PC-3 (cell line): Measurements from ENCODE around the gene MIPOL1. TPM values are rescaled to one million over a fixed set of nuclear protein-coding genes. Genes with fewer than 3 reads are reported as not detected.

Source experiments
- ATAC-seq: fragments of 200-7000 bp; cut with Tn5 transposase; 2 replicates; pipeline ENCODE4 v1.9.1; 2020; ENCODE audit warnings: mild to moderate bottlenecking, moderate library complexity
- BruUV-seq: library from RNA; stranded (reverse); fragments of 400-500 nt; replicated peaks from 2 replicates; lab custom pipeline; 2021; lab: Mats Ljungman, UMichigan
- CTCF ChIA-PET: fragments of 300-600 bp; sonication (Branson Sonifier 250); formaldehyde crosslinking; loops from one replicate; lab custom pipeline; 2022; ENCODE audit warnings: antibody characterized with exemption; lab: Charles Lee
- POLR2A ChIA-PET: fragments of 300-600 bp; sonication (Branson Sonifier 250); formaldehyde crosslinking; loops from one replicate; lab custom pipeline; 2022; ENCODE audit warnings: antibody characterized with exemption; ENCODE audit not compliant: unreplicated experiment; lab: Charles Lee
- DNase-seq: peaks from one replicate; pipeline ENCODE4 v3.0.0-alpha.2; 2015
- H2AFZ ChIP-seq: fragments of 300-600 bp; sonication (generic); 2 replicates; pipeline ENCODE4 v1.6.0; 2016; ENCODE audit warnings: antibody characterized with exemption, low read length
- H3F3A ChIP-seq: fragments of 300-600 bp; sonication (generic); one replicate; pipeline ENCODE4 v1.6.0; 2017; ENCODE audit warnings: antibody characterized with exemption, low read length, control low read depth, mild to moderate bottlenecking; ENCODE audit not compliant: unreplicated experiment
- H3K27ac ChIP-seq: fragments of 300-600 bp; sonication (generic); 2 replicates; pipeline ENCODE4 v1.5.1; 2016; ENCODE audit warnings: mild to moderate bottlenecking, low read length
- H3K27me3 ChIP-seq: fragments of 300-600 bp; sonication (generic); 2 replicates; pipeline ENCODE4 v1.6.1; 2016; ENCODE audit warnings: low read length, mixed read lengths
- H3K36me3 ChIP-seq: fragments of 300-600 bp; sonication (generic); 2 replicates; pipeline ENCODE4 v1.6.1; 2016; ENCODE audit warnings: low read depth, mixed run types, low read length, mixed read lengths
- H3K4me1 ChIP-seq: fragments of 300-600 bp; sonication (generic); 2 replicates; pipeline ENCODE4 v1.5.1; 2016; ENCODE audit warnings: low read length; ENCODE audit not compliant: insufficient read depth
- H3K4me2 ChIP-seq: fragments of 300-600 bp; sonication (generic); 2 replicates; pipeline ENCODE4 v1.6.0; 2016; ENCODE audit warnings: low read length
- H3K4me3 ChIP-seq: fragments of 300-600 bp; sonication (generic); 2 replicates; pipeline ENCODE4 v1.5.1; 2016; ENCODE audit warnings: mild to moderate bottlenecking, low read length, mixed read lengths
- H3K79me2 ChIP-seq: fragments of 300-600 bp; sonication (generic); 2 replicates; pipeline ENCODE4 v1.6.1; 2017; ENCODE audit warnings: low read length, mixed read lengths
- H3K9ac ChIP-seq: fragments of 300-600 bp; sonication (generic); 2 replicates; pipeline ENCODE4 v1.6.0; 2016; ENCODE audit warnings: mild to moderate bottlenecking, low read length
- H3K9me2 ChIP-seq: fragments of 300-600 bp; sonication (generic); replicated peaks from 2 replicates; pipeline ENCODE4 v1.6.1; 2016; ENCODE audit warnings: mixed run types, low read length, mixed read lengths
- H3K9me3 ChIP-seq: fragments of 300-600 bp; sonication (generic); 2 replicates; pipeline ENCODE4 v1.6.1; 2016; ENCODE audit warnings: low read length, mixed read lengths
- H4K20me1 ChIP-seq: fragments of 300-600 bp; sonication (generic); 2 replicates; pipeline ENCODE4 v1.6.1; 2016; ENCODE audit warnings: low read length, mixed read lengths
- EZH2 ChIP-seq: fragments of 300-600 bp; sonication (generic); IDR thresholded peaks from one replicate; pipeline ENCODE4 v1.6.1; 2017; ENCODE audit warnings: antibody characterized with exemption, mild to moderate bottlenecking, low read length; ENCODE audit not compliant: unreplicated experiment
- EZH2phosphoT487 ChIP-seq: fragments of 300-600 bp; sonication (generic); IDR thresholded peaks from 2 replicates; pipeline ENCODE4 v1.6.1; 2018; ENCODE audit warnings: mild to moderate bottlenecking, antibody characterized with exemption, low read length, borderline replicate concordance
- intact Hi-C: fragments of 100-400 bp; cut with micrococcal nuclease; formaldehyde crosslinking; loops from 2 replicates; pipeline ENCODE4 v1.9.0; 2023
- total RNA-seq: library from RNA; depleted of rRNA; stranded (reverse); fragments of >200 nt; gene quantifications from 2 replicates; pipeline ENCODE4 v1.2.3, GENCODE V29; 2014
- TF ChIP-seq, protein P1 (sequence below): fragments of 300-600 bp; sonication (generic); conservative IDR thresholded peaks from 2 replicates; pipeline ENCODE4 v1.5.1; 2017; ENCODE audit warnings: antibody characterized with exemption, low read depth, mild to moderate bottlenecking, low read length

The MIPOL1 gene
- total RNA-seq, 1 experiment from 2014 or later: 22.5 TPM

DNA sequence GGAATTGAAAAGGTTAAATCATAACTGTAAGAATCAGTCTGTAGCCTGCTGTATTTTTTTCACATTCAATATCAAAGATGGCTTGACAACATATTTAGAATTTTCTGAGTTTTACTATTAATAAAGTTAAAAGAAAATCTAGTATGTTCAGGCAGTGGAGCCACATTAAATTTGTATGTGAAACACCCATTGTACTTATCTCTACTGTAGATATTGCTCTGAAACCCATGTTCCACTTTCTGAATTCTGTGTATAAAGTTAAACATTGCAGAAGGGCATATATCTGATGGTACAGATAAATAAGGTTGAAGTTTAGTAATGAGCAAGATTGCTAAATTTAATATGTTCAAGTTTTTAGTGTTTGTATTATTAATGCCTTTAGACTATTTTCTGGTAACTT lies 224.6 kb downstream of the MIPOL1 start:
- H3K79me2 ChIP-seq: no peaks in the 10 kb centered on the region
- no peaks in the 10 kb centered on the region for H3K36me3 ChIP-seq
- H3K9ac ChIP-seq: peak overlapping the region; percentile 7; the same call in 1 of the 2 replicates
- DNase-seq (no peak), ATAC-seq (no peak)
- ChIA-PET POLR2A (no interaction called here), CTCF (no interaction called here)
- H3K4me2 ChIP-seq: peak overlapping the region; percentile 79
- H3K9me3 ChIP-seq: no peaks in the 10 kb centered on the region
- no peaks in the 10 kb centered on the region for H3K27me3 ChIP-seq
- H3K27ac ChIP-seq: no peak overlapping the region
- H3K4me3 ChIP-seq: peak overlapping the region; percentile 59
- H3K4me1 ChIP-seq: peaks cover 8% of the 10 kb centered on the region; the same call in 1 of the 2 replicates
- H2AFZ ChIP-seq: peak overlapping the region; percentile 12; the same call in 1 of the 2 replicates
- H4K20me1 ChIP-seq: no peaks in the 10 kb centered on the region
- intact Hi-C loops: loop anchor here (5.0 kb wide), 1 partner anchor 145 kb away; no protein-coding TSS in a partner anchor
- no peaks in the 10 kb centered on the region for H3F3A ChIP-seq
- H3K9me2 ChIP-seq: no peaks in the 10 kb centered on the region
- TF ChIP-seq EZH2phosphoT487: no peak
- TF ChIP-seq EZH2: no peak
- TF ChIP-seq, protein P1, sequence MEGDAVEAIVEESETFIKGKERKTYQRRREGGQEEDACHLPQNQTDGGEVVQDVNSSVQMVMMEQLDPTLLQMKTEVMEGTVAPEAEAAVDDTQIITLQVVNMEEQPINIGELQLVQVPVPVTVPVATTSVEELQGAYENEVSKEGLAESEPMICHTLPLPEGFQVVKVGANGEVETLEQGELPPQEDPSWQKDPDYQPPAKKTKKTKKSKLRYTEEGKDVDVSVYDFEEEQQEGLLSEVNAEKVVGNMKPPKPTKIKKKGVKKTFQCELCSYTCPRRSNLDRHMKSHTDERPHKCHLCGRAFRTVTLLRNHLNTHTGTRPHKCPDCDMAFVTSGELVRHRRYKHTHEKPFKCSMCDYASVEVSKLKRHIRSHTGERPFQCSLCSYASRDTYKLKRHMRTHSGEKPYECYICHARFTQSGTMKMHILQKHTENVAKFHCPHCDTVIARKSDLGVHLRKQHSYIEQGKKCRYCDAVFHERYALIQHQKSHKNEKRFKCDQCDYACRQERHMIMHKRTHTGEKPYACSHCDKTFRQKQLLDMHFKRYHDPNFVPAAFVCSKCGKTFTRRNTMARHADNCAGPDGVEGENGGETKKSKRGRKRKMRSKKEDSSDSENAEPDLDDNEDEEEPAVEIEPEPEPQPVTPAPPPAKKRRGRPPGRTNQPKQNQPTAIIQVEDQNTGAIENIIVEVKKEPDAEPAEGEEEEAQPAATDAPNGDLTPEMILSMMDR: no peak
- no TSS peak for BruUV-seq

DNA sequence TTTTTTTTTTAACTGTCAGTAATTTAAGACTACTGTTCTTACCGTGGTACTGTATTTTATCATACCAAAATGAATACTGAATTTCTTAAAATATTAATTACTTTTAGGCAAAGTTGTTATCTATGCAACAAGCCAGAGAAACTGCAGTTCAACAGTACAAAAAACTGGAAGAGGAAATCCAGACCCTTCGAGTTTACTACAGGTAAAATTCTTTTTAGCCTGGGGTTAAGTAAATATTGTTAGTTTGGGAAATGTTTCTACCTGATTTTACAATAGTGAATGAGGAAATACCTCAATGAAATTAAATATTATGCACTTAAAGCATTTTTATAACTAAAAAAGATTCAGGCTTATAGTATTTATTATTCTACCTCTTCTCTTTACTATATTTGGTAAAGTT lies 225.0 kb downstream of the MIPOL1 start:
- Histone ChIP-seq H3K4me1 (peaks cover 8% of the 10 kb centered on the region; the same call in 1 of the 2 replicates), H2AFZ (no peak overlapping the region), H3K9ac (no peak overlapping the region), H3K4me3 (no peak overlapping the region), H3K4me2 (peak overlapping the region; percentile 79), H3F3A (no peaks in the 10 kb centered on the region), H3K9me3 (no peaks in the 10 kb centered on the region), H3K36me3 (no peaks in the 10 kb centered on the region), H3K79me2 (no peaks in the 10 kb centered on the region), H3K27me3 (no peaks in the 10 kb centered on the region), H3K27ac (no peak overlapping the region), H3K9me2 (no peaks in the 10 kb centered on the region), H4K20me1 (no peaks in the 10 kb centered on the region)
- TF ChIP-seq EZH2: no peak
- TF ChIP-seq, protein P1: no peak
- no peak for TF ChIP-seq EZH2phosphoT487
- intact Hi-C loops: loop anchor here (5.0 kb wide), 1 partner anchor 145 kb away; no protein-coding TSS in a partner anchor
- POLR2A ChIA-PET: no interaction called here
- no TSS peak for BruUV-seq
- ATAC-seq: no peak
- CTCF ChIA-PET: no interaction called here
- DNase-seq: no peak

DNA sequence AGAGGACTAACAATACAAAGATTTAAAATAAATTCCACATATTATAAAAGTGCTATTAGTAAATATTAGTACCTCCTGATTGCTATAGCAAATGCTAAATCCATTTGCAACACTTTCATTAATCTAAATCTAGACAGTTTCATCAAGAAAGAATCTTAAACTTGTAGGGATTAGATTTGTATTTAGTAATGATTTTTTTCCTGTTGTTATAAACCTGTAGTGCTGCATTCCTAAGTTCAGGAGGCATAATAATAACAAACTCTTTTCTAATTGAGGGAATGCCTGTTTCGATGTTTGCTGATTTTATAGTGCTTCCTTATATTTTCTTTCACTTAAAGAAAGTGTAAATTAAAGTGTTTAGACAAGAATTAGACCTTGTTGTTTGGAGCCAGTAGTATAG lies 231.2 kb downstream of the MIPOL1 start:
- TF ChIP-seq EZH2phosphoT487 (no peak), EZH2 (no peak)
- no peaks in the 10 kb centered on the region for H3K36me3 ChIP-seq
- no peak overlapping the region for H2AFZ ChIP-seq
- peak overlapping the region; percentile 72 for H3K4me2 ChIP-seq
- no peaks in the 10 kb centered on the region for H4K20me1 ChIP-seq
- H3K9ac ChIP-seq: no peak overlapping the region
- no TSS peak for BruUV-seq
- ATAC-seq: peak; percentile 37
- no peaks in the 10 kb centered on the region for H3K9me2 ChIP-seq
- ChIA-PET POLR2A (interaction anchor here (0.6 kb wide), 1 partner anchor 100 kb away, joined by 7 read pairs; no protein-coding TSS in a partner anchor), CTCF (interaction anchor here (0.6 kb wide), 1 partner anchor 114 kb away, joined by 4 read pairs; no protein-coding TSS in a partner anchor)
- no peaks in the 10 kb centered on the region for H3K27me3 ChIP-seq
- intact Hi-C loops: no loop called here
- H3F3A ChIP-seq: no peaks in the 10 kb centered on the region
- H3K79me2 ChIP-seq: no peaks in the 10 kb centered on the region
- peak; percentile 59 for DNase-seq
- no peak overlapping the region for H3K27ac ChIP-seq
- no peaks in the 10 kb centered on the region for H3K9me3 ChIP-seq
- H3K4me1 ChIP-seq: peaks cover 12% of the 10 kb centered on the region
- H3K4me3 ChIP-seq: peak overlapping the region; percentile 39; the same call in 1 of the 2 replicates
